H1 (cell line): Measurements from ENCODE around the gene GUCY1A2.

ENCODE experiments used
- EP300 ChIP-seq, 2 experiments: IDR thresholded peaks; 1 replicate in 1 of 2; 2 replicates in 1 of 2; pipeline ENCODE4 v1.6.1; 2011 to 2012; ENCODE audit warnings: low read depth in 2 of 2, low read length in 2 of 2, mild to moderate bottlenecking in 2 of 2, borderline replicate concordance in 1 of 2, inconsistent platforms in 1 of 2, moderate library complexity in 1 of 2
- POLR2A ChIP-seq, 2 experiments: IDR thresholded peaks; 1 replicate in 1 of 2; 2 replicates in 1 of 2; pipeline ENCODE4 v1.6.1; 2011; ENCODE audit warnings: low read depth in 2 of 2, low read length in 2 of 2, mild to moderate bottlenecking in 2 of 2; ENCODE audit errors: control extremely low read depth in 1 of 2
- POLR2AphosphoS5 ChIP-seq: IDR thresholded peaks from 2 replicates; pipeline ENCODE4 v1.6.1; 2011; ENCODE audit warnings: low read depth, low read length
- SIN3A ChIP-seq, 2 experiments: IDR thresholded peaks in 1 of 2; conservative IDR thresholded peaks in 1 of 2; 2 replicates each; pipeline ENCODE4 v1.6.1; 2011 to 2012; ENCODE audit warnings: low read length in 2 of 2, improper control_type of control experiment in 1 of 2, low read depth in 1 of 2, mild to moderate bottlenecking in 1 of 2
- SP4 ChIP-seq: IDR thresholded peaks from 2 replicates; pipeline ENCODE4 v1.6.1; 2012; ENCODE audit warnings: low read length, inconsistent platforms
- TAF1 ChIP-seq: IDR thresholded peaks from 2 replicates; pipeline ENCODE4 v1.6.1; 2011; ENCODE audit warnings: mild to moderate bottlenecking, low read depth, low read length
- TF ChIP-seq, protein P1 (sequence below), 3 experiments: IDR thresholded peaks; 1 replicate in 2 of 3; 2 replicates in 1 of 3; pipeline versions ENCODE4 v1.5.1 to v1.6.1; 2011; ENCODE audit warnings: low read length in 3 of 3, mild to moderate bottlenecking in 3 of 3, inconsistent platforms in 2 of 3, low read depth in 1 of 3, moderate library complexity in 1 of 3; ENCODE audit not compliant: insufficient read depth in 1 of 3; ENCODE audit errors: control extremely low read depth in 1 of 3

DNA sequence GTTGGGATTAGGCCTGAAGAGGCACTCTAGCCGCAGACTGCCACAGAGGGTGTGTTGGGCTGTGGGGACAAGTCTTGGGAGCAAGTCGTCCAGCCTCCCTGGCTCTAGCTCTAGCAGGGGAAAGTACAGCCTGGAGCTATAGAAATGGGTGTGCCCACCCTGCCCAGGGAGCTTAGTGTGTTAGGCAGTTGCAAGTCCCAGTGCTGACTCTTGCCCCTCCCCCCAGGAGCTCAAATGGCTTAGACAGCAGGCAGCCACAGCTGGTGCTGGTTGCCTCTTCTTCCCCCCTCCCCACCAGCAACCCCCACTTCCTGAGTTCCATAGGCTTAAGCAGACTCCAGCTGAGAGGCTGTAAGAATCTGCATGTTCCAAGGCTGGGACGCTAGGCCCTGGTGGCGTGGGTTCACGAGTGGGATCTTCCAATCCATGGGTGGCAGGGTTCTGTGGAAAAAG, 61.2 kb downstream of the GUCY1A2 start:
- no peak; a peak in 1 of 3 replicates for TF ChIP-seq EP300 (IDR thresholded peaks at IDR 0.05; ENCODE audit: borderline replicate concordance in 1 of 2, low read depth in 2 of 2, low read length in 2 of 2)
- TF ChIP-seq SIN3A (conservative IDR thresholded peaks at IDR 0.05 in 1 of 2, IDR thresholded peaks at IDR 0.05 in 1 of 2; ENCODE audit: low read depth in 1 of 2, low read length in 2 of 2), result no peak
- no peak for TF ChIP-seq SP4
- TF ChIP-seq POLR2AphosphoS5, result no peak
- no peak for TF ChIP-seq POLR2A (IDR thresholded peaks at IDR 0.05; ENCODE audit: control extremely low read depth in 1 of 2, low read depth in 2 of 2, low read length in 2 of 2)
- TF ChIP-seq, protein P1, sequence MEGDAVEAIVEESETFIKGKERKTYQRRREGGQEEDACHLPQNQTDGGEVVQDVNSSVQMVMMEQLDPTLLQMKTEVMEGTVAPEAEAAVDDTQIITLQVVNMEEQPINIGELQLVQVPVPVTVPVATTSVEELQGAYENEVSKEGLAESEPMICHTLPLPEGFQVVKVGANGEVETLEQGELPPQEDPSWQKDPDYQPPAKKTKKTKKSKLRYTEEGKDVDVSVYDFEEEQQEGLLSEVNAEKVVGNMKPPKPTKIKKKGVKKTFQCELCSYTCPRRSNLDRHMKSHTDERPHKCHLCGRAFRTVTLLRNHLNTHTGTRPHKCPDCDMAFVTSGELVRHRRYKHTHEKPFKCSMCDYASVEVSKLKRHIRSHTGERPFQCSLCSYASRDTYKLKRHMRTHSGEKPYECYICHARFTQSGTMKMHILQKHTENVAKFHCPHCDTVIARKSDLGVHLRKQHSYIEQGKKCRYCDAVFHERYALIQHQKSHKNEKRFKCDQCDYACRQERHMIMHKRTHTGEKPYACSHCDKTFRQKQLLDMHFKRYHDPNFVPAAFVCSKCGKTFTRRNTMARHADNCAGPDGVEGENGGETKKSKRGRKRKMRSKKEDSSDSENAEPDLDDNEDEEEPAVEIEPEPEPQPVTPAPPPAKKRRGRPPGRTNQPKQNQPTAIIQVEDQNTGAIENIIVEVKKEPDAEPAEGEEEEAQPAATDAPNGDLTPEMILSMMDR (IDR thresholded peaks at IDR 0.05; ENCODE audit: control extremely low read depth in 1 of 3, insufficient read depth in 1 of 3, low read depth in 1 of 3, low read length in 3 of 3), result no peak
- TF ChIP-seq TAF1, result no peak
